MM.1S (cell line): ENCODE measurements around the gene MOSPD3.

ENCODE experiments used
- CTCF ChIP-seq: fragments of 300-600 bp; sonication (generic); IDR thresholded peaks from 2 replicates; pipeline ENCODE4 v1.5.1; 2016; ENCODE audit warnings: antibody characterized with exemption, low read length, mixed read lengths
- EZH2 ChIP-seq: fragments of 300-600 bp; sonication (generic); optimal IDR thresholded peaks from 2 replicates; pipeline ENCODE3; 2017; ENCODE audit warnings: low read depth, mild to moderate bottlenecking, antibody characterized with exemption, low read length, mixed read lengths
- EZH2phosphoT487 ChIP-seq: fragments of 300-600 bp; sonication (generic); IDR thresholded peaks from 2 replicates; pipeline ENCODE4 v1.6.1; 2018; ENCODE audit warnings: antibody characterized with exemption, low read length

- no peak for TF ChIP-seq CTCF
- no peak for TF ChIP-seq EZH2phosphoT487
- TF ChIP-seq EZH2, result no peak
These were observed 29.1 kb downstream of the MOSPD3 start, which contains the start of gene TFR2 for GRCh38 chr7:100641463-100641859.
